Heart left ventricle (tissue), 13 donors: ENCODE results near the gene CARD10.

Experiments
- CTCF ChIP-seq, 12 donors: fragments of 200-600 bp; sonication (generic) in 4 of 12; IDR thresholded peaks; one replicate each; pipeline versions ENCODE4 v1.5.0 to v1.8.0; 2018 to 2022; ENCODE audit warnings: antibody characterized with exemption in 12 of 12, mild to moderate bottlenecking in 5 of 12
- POLR2A ChIP-seq, 2 donors: fragments of 450-650 bp; IDR thresholded peaks; one replicate each; pipeline ENCODE4 v1.6.1; 2017; ENCODE audit warnings: antibody characterized with exemption in 2 of 2, mild to moderate bottlenecking in 2 of 2, moderate library complexity in 2 of 2
- donor health status: ischemic (EF 13 %, LVEDD 7.1; RV severe dilation, severe dysfunction).
- donor health status: DM: no; HTN: yes; CAD: no.
- donor health status: DM: no; HTN: no; CAD: no.
- donor health status: ischemic (EF 25% LVEDD 6.9; RV normal size, moderate dysfunction).
- donor health status: ischemic (EF 25% LVEDD 5.7; RV mildly dilated, moderate dysfunction).
- donor health status: ischemic (EF 35%, LVEDD 5.7; RV mildly dilated, moderate dysfunction).
- donor health status: nonischemic (EF 11% LVEDD 7.7; RV severe dilation, severe dysfunction).
- donor health status: DM: yes; HTN: yes; CAD: no.
- donor health status: PGD.
- donor health status: ischemic (EF 29% LVEDD 5.4; RV normal size, mild dysfunction).
- donor health status: nonischemic (EF 23%, LVEDD 6.1; RV moderate dilation, normal function).

GRCh38 chr22:37460684-37461083 lies 58.5 kb downstream of the CARD10 start:
- TF ChIP-seq CTCF (IDR thresholded peaks at IDR 0.05) (no peak), POLR2A (IDR thresholded peaks at IDR 0.05) (no peak)
